Mesenchymal stem cell (in vitro differentiated cells and primary cell): ENCODE results near the gene AKT1.

Experiments
- DNase-seq: peaks from one replicate; pipeline ENCODE4 v3.0.0-alpha.2; 2013
- H2AFZ ChIP-seq: one replicate; pipeline ENCODE4 v1.6.1; 2013; ENCODE audit warnings: low read depth, mild to moderate bottlenecking, control low read depth, inconsistent platforms, low read length, moderate library complexity
- H2AK5ac ChIP-seq: 2 replicates; pipeline ENCODE4 v1.6.1; 2013; ENCODE audit warnings: low read length, moderate library complexity, mild to moderate bottlenecking, inconsistent platforms; ENCODE audit not compliant: severe bottlenecking
- H2BK120ac ChIP-seq: one replicate; pipeline ENCODE4 v1.6.1; 2013; ENCODE audit warnings: low read depth, mild to moderate bottlenecking, inconsistent platforms, low read length, moderate library complexity
- H2BK12ac ChIP-seq, 2 experiments: one replicate each; pipeline ENCODE4 v1.6.1; 2013; ENCODE audit warnings: inconsistent platforms in 2 of 2, low read length in 2 of 2, mild to moderate bottlenecking in 2 of 2, moderate library complexity in 2 of 2, control low read depth in 1 of 2
- H2BK15ac ChIP-seq: one replicate; pipeline ENCODE4 v1.6.1; 2013; ENCODE audit warnings: mild to moderate bottlenecking, low read depth, inconsistent platforms; ENCODE audit not compliant: poor library complexity, severe bottlenecking
- H2BK5ac ChIP-seq: 2 replicates; pipeline ENCODE4 v1.6.1; 2013; ENCODE audit warnings: low read depth, mild to moderate bottlenecking, low read length, control low read depth, inconsistent platforms; ENCODE audit not compliant: poor library complexity, severe bottlenecking
- H3K14ac ChIP-seq, 2 experiments: one replicate each; pipeline ENCODE4 v1.6.1; 2013; ENCODE audit warnings: inconsistent platforms in 2 of 2, low read length in 2 of 2, control low read depth in 1 of 2, mild to moderate bottlenecking in 1 of 2, moderate library complexity in 1 of 2
- H3K18ac ChIP-seq, 2 experiments: one replicate each; pipeline ENCODE4 v1.6.1; 2013; ENCODE audit warnings: inconsistent platforms in 2 of 2, low read length in 2 of 2, control low read depth in 1 of 2, low read depth in 1 of 2, mild to moderate bottlenecking in 1 of 2
- H3K23ac ChIP-seq, 2 experiments: one replicate each; pipeline ENCODE4 v1.6.1; 2013; ENCODE audit warnings: inconsistent platforms in 2 of 2, low read length in 2 of 2, mild to moderate bottlenecking in 2 of 2, moderate library complexity in 2 of 2, control low read depth in 1 of 2
- H3K27ac ChIP-seq: 2 replicates; pipeline ENCODE4 v1.5.1; 2013; ENCODE audit warnings: mild to moderate bottlenecking, moderate library complexity, low read length, control low read depth, inconsistent platforms; ENCODE audit not compliant: poor library complexity, severe bottlenecking
- H3K27me3 ChIP-seq, 2 experiments: 2 replicates each; pipeline versions ENCODE4 v1.6.1 to v1.7.0; 2013; ENCODE audit warnings: low read length in 2 of 2, mild to moderate bottlenecking in 2 of 2, moderate library complexity in 2 of 2, control low read depth in 1 of 2, inconsistent platforms in 1 of 2; ENCODE audit not compliant: control insufficient read depth in 1 of 2, insufficient read depth in 1 of 2
- H3K36me3 ChIP-seq, 2 experiments: 2 replicates each; pipeline versions ENCODE4 v1.6.1 to v1.7.0; 2013; ENCODE audit warnings: low read length in 2 of 2, control low read depth in 1 of 2, inconsistent platforms in 1 of 2, low read depth in 1 of 2, mild to moderate bottlenecking in 1 of 2; ENCODE audit not compliant: insufficient read depth in 2 of 2, control insufficient read depth in 1 of 2
- H3K4ac ChIP-seq, 2 experiments: one replicate each; pipeline ENCODE4 v1.6.1; 2013; ENCODE audit warnings: inconsistent platforms in 2 of 2, low read length in 2 of 2, mild to moderate bottlenecking in 2 of 2, moderate library complexity in 2 of 2, control low read depth in 1 of 2, low read depth in 1 of 2
- H3K4me1 ChIP-seq: 2 replicates; pipeline ENCODE4 v1.6.1; 2013; ENCODE audit warnings: low read depth, low read length, control low read depth; ENCODE audit not compliant: control insufficient read depth, insufficient read depth
- H3K4me2 ChIP-seq: 2 replicates; pipeline ENCODE4 v1.6.1; 2013; ENCODE audit warnings: low read length, mild to moderate bottlenecking, inconsistent platforms; ENCODE audit not compliant: poor library complexity, severe bottlenecking
- H3K4me3 ChIP-seq, 2 experiments: 2 replicates each; pipeline versions ENCODE4 v1.5.1 to v1.7.0; 2013; ENCODE audit warnings: low read length in 2 of 2, mild to moderate bottlenecking in 2 of 2, control low read depth in 1 of 2, low read depth in 1 of 2; ENCODE audit not compliant: insufficient read depth in 1 of 2
- H3K79me1 ChIP-seq: replicated peaks from 2 replicates; pipeline ENCODE4 v1.6.1; 2013; ENCODE audit warnings: mild to moderate bottlenecking, control low read depth, low read length, inconsistent platforms; ENCODE audit not compliant: poor library complexity, severe bottlenecking
- H3K9ac ChIP-seq: 2 replicates; pipeline ENCODE4 v1.7.0; 2013; ENCODE audit warnings: mild to moderate bottlenecking, low read length, moderate library complexity
- H3K9me3 ChIP-seq: 2 replicates; pipeline ENCODE4 v1.7.0; 2013; ENCODE audit warnings: mild to moderate bottlenecking, low read length; ENCODE audit not compliant: control insufficient read depth
- H4K8ac ChIP-seq: one replicate; pipeline ENCODE4 v1.6.1; 2013; ENCODE audit warnings: inconsistent platforms, mild to moderate bottlenecking, low read length, moderate library complexity
- H4K91ac ChIP-seq: one replicate; pipeline ENCODE4 v1.6.1; 2013; ENCODE audit warnings: mild to moderate bottlenecking, low read length, inconsistent platforms
- WGBS: methylation state at CpG from one replicate; pipeline ENCODE4 v1.1.7; 2013; ENCODE audit warnings: mixed read lengths; 5-methylcytosine and 5-hydroxymethylcytosine counted together

Gene AKT1

GRCh38 chr14:104802394-104803184, 7.0 kb upstream of the AKT1 start:
- 93% methylated on average over 20 of the region's 20 CpGs for whole genome bisulfite sequencing
- Histone ChIP-seq H3K23ac (no peak overlapping the region), H2BK12ac (no peak overlapping the region), H3K9ac (no peak overlapping the region), H3K36me3 (peaks cover 0 to 9% of the 10 kb centered on the region in 2 experiments), H3K4ac (no peak overlapping the region), H3K27me3 (no peaks in the 10 kb centered on the region), H3K4me1 (peaks cover 69% of the 10 kb centered on the region), H2BK15ac (no peak overlapping the region), H3K4me3 (no peak overlapping the region), H2BK5ac (no peak overlapping the region), H2BK120ac (no peak overlapping the region), H3K14ac (no peak overlapping the region), H3K79me1 (peaks cover 6% of the 10 kb centered on the region), H3K4me2 (no peak overlapping the region), H3K9me3 (no peaks in the 10 kb centered on the region), H2AFZ (no peak overlapping the region), H4K8ac (no peak overlapping the region), H2AK5ac (no peak overlapping the region), H3K27ac (no peak overlapping the region), H4K91ac (no peak overlapping the region), H3K18ac (no peak overlapping the region)
- DNase-seq, result no peak

GRCh38 chr14:104801520-104802393, 6.2 kb upstream of the AKT1 start:
- Histone ChIP-seq H3K4me1 (peaks cover 77% of the 10 kb centered on the region), H2AK5ac (no peak overlapping the region), H3K9me3 (no peaks in the 10 kb centered on the region), H2BK5ac (no peak overlapping the region), H3K14ac (peak overlapping the region in 1 of 2 experiments; percentile 37), H3K27me3 (no peaks in the 10 kb centered on the region), H2AFZ (no peak overlapping the region), H3K27ac (no peak overlapping the region), H3K4me3 (peak overlapping the region; percentile 64 to 81), H3K9ac (peak overlapping the region; percentile 54), H3K79me1 (peaks cover 6% of the 10 kb centered on the region), H4K91ac (peak overlapping the region; percentile 8), H2BK15ac (no peak overlapping the region), H3K18ac (peak overlapping the region in 1 of 2 experiments; percentile 78), H3K4me2 (peak overlapping the region; percentile 81), H3K4ac (no peak overlapping the region), H3K23ac (peak overlapping the region in 1 of 2 experiments; percentile 92), H2BK12ac (peak overlapping the region in 1 of 2 experiments; percentile 8), H3K36me3 (peaks cover 0 to 9% of the 10 kb centered on the region in 2 experiments), H2BK120ac (no peak overlapping the region), H4K8ac (no peak overlapping the region)
- 77% methylated on average over 45 of the region's 45 CpGs for WGBS
- no peak for DNase-seq

- peak within 1 kb of the TSS; percentile 40 for H3K27ac ChIP-seq
- H3K18ac ChIP-seq, result peak within 1 kb of the TSS; percentile 23 to 98
- peak within 1 kb of the TSS; percentile 11 to 56 for H3K4ac ChIP-seq
- peak within 1 kb of the TSS; percentile 85 for H2BK120ac ChIP-seq
- H2AK5ac ChIP-seq, result no peak within 1 kb of the TSS
- peak within 1 kb of the TSS; percentile 72 for H4K8ac ChIP-seq
- H3K9ac ChIP-seq, result peak within 1 kb of the TSS; percentile 89
- H3K79me1 ChIP-seq, result peaks cover 6% of the 10 kb centered on the region
- 4% methylated on average over 67 of the region's 105 CpGs for WGBS
- H3K23ac ChIP-seq, result peak within 1 kb of the TSS in 1 of 2 experiments; percentile 92
- H3K4me2 ChIP-seq, result peak within 1 kb of the TSS; percentile 81
- peak within 1 kb of the TSS in 1 of 2 experiments; percentile 58 for H3K14ac ChIP-seq
- H3K27me3 ChIP-seq, result no peaks in the 10 kb centered on the region
- peak within 1 kb of the TSS in 1 of 2 experiments; percentile 38 for H2BK12ac ChIP-seq
- H3K4me1 ChIP-seq, result peaks cover 77% of the 10 kb centered on the region
- H3K9me3 ChIP-seq, result no peaks in the 10 kb centered on the region
- DNase-seq, result peak; percentile 64
- no peak within 1 kb of the TSS for H2BK5ac ChIP-seq
- peak within 1 kb of the TSS; percentile 64 to 81 for H3K4me3 ChIP-seq
- H3K36me3 ChIP-seq, result peaks cover 0 to 9% of the 10 kb centered on the region in 2 experiments
- H2AFZ ChIP-seq, result peak within 1 kb of the TSS; percentile 11
- peak within 1 kb of the TSS; percentile 10 for H4K91ac ChIP-seq
- peak within 1 kb of the TSS; percentile 13 for H2BK15ac ChIP-seq
These were observed 5.4 kb upstream of the AKT1 start, which contains the start of gene ZBTB42 for GRCh38 chr14:104800771-104801519. Gene ZBTB42 (plus strand): TSS chr14:104801101. CDS start chr14:104801198, 97 bp downstream.
